Keratinocyte (primary cell): ENCODE results near the gene FNIP2. TPM values are rescaled to one million over a fixed set of nuclear protein-coding genes. Genes with fewer than 3 reads are reported as not detected.

Experiments
- DNase-seq: peaks from one replicate; pipeline ENCODE4 v3.0.0-alpha.2; 2011; ENCODE audit warnings: low read depth, missing footprints, low spot score
- FAIRE-seq: peaks from 2 replicates; lab custom pipeline; 2011; peaks lifted over from hg19 to GRCh38; lab: Jason Lieb, UNC
- H2AFZ ChIP-seq: 2 replicates; pipeline ENCODE4 v1.6.0; 2012; ENCODE audit warnings: low read length, control low read depth, inconsistent platforms; ENCODE audit not compliant: control insufficient read depth
- H3K27ac ChIP-seq: 2 replicates; pipeline ENCODE4 v1.5.1; 2011; ENCODE audit warnings: low read length; ENCODE audit not compliant: control insufficient read depth, insufficient read depth
- H3K27me3 ChIP-seq: 3 replicates; pipeline ENCODE4 v1.6.0; 2011; ENCODE audit warnings: low read length; ENCODE audit not compliant: control insufficient read depth, insufficient read depth; ENCODE audit errors: extremely low read depth
- H3K36me3 ChIP-seq, 2 experiments: 2 replicates in 1 of 2; 3 replicates in 1 of 2; pipeline ENCODE4 v1.5.1; 2011; ENCODE audit warnings: low read length in 2 of 2, mild to moderate bottlenecking in 1 of 2; ENCODE audit not compliant: control insufficient read depth in 2 of 2, insufficient read depth in 2 of 2; ENCODE audit errors: extremely low read depth in 1 of 2
- H3K4me1 ChIP-seq: 3 replicates; pipeline ENCODE4 v1.5.1; 2011; ENCODE audit warnings: low read length; ENCODE audit not compliant: control insufficient read depth, insufficient read depth; ENCODE audit errors: extremely low read depth
- H3K4me2 ChIP-seq: 3 replicates; pipeline ENCODE4 v1.6.0; 2011; ENCODE audit warnings: low read depth, low read length; ENCODE audit not compliant: control insufficient read depth, insufficient read depth; ENCODE audit errors: extremely low read depth
- H3K4me3 ChIP-seq, 3 experiments: fragments of 200-600 bp in 1 of 3; sonication (generic) in 1 of 3; 2 replicates in 2 of 3; 3 replicates in 1 of 3; pipeline ENCODE4 v1.5.1; 2011 to 2016; ENCODE audit warnings: low read length in 3 of 3, mild to moderate bottlenecking in 3 of 3, control low read depth in 2 of 3, inconsistent platforms in 1 of 3, low read depth in 1 of 3, mixed read lengths in 1 of 3, mixed run types in 1 of 3, moderate library complexity in 1 of 3; ENCODE audit not compliant: control insufficient read depth in 2 of 3, insufficient read depth in 2 of 3; ENCODE audit errors: extremely low read depth in 1 of 3
- H3K79me2 ChIP-seq: 2 replicates; pipeline ENCODE4 v1.6.0; 2012; ENCODE audit warnings: low read length; ENCODE audit not compliant: control insufficient read depth, insufficient read depth
- H3K9ac ChIP-seq: 3 replicates; pipeline ENCODE4 v1.6.0; 2011; ENCODE audit warnings: low read length; ENCODE audit not compliant: control insufficient read depth, insufficient read depth; ENCODE audit errors: extremely low read depth
- H3K9me1 ChIP-seq: 3 replicates; pipeline ENCODE4 v1.6.0; 2011; ENCODE audit warnings: low read length; ENCODE audit not compliant: control insufficient read depth, insufficient read depth; ENCODE audit errors: extremely low read depth
- H3K9me3 ChIP-seq: 2 replicates; pipeline ENCODE4 v1.5.1; 2012; ENCODE audit warnings: low read depth, low read length; ENCODE audit not compliant: control insufficient read depth
- H4K20me1 ChIP-seq: 3 replicates; pipeline ENCODE4 v1.6.0; 2011; ENCODE audit warnings: low read length; ENCODE audit not compliant: control insufficient read depth, insufficient read depth; ENCODE audit errors: extremely low read depth
- CTCF ChIP-seq, 3 experiments: IDR thresholded peaks in 1 of 3; conservative IDR thresholded peaks in 1 of 3; optimal IDR thresholded peaks in 1 of 3; 2 replicates in 2 of 3; 3 replicates in 1 of 3; pipeline versions ENCODE3 to v1.5.1; 2011; ENCODE audit warnings: low read length in 3 of 3, mild to moderate bottlenecking in 3 of 3, moderate library complexity in 2 of 3, control low read depth in 1 of 3, inconsistent platforms in 1 of 3; ENCODE audit not compliant: insufficient read depth in 2 of 3; ENCODE audit errors: extremely low read depth in 1 of 3
- EZH2 ChIP-seq: IDR thresholded peaks from one replicate; pipeline ENCODE4 v1.6.1; 2012; ENCODE audit warnings: inconsistent platforms, mild to moderate bottlenecking, low read length, moderate library complexity
- dilution Hi-C: fragments of 300-500 bp; cut with MboI; formaldehyde crosslinking; loops from one replicate; pipeline ENCODE4 v1.7.0; 2020; ENCODE audit warnings: low sequenced_read_pairs; ENCODE audit not compliant: extremely low pct_ligation_motif_present
- polyA plus RNA-seq, 5 experiments: library from polyadenylated mRNA; depleted of rRNA in 3 of 5; stranded (reverse) in 3 of 5; stranded (forward) in 1 of 5; unstranded in 1 of 5; fragments of >200 nt; gene quantifications; 1 replicate in 1 of 5; 2 replicates in 3 of 5; 3 replicates in 1 of 5; pipeline versions ENCODE4 v1.2.1 to v1.2.3, GENCODE V29; 2011 to 2012; ENCODE audit warnings: missing spikeins in 2 of 5, low read depth in 1 of 5, low replicate concordance in 1 of 5

FNIP2 gene
- polyA plus RNA-seq, 1 donor (not counting 4 experiments of a cell fraction or from before 2014, with no cell fraction given) = 6.2 TPM

- TF ChIP-seq EZH2 (no peak), CTCF (optimal IDR thresholded peaks at IDR 0.05 in 1 of 3, IDR thresholded peaks at IDR 0.05 in 1 of 3, conservative IDR thresholded peaks at IDR 0.05 in 1 of 3; ENCODE audit: extremely low read depth in 1 of 3, insufficient read depth in 2 of 3, low read length in 3 of 3) (no peak)
- no peaks in the 10 kb centered on the region for H3K9me3 ChIP-seq
- H3K4me3 ChIP-seq = no peak overlapping the region
- no peaks in the 10 kb centered on the region for H3K9me1 ChIP-seq
- H3K4me1 ChIP-seq = peaks cover 3% of the 10 kb centered on the region
- peaks cover 10% of the 10 kb centered on the region for H3K79me2 ChIP-seq
- no peak overlapping the region for H3K27ac ChIP-seq
- H3K36me3 ChIP-seq = no peaks in the 10 kb centered on the region
- H2AFZ ChIP-seq = no peak overlapping the region
- DNase-seq = no peak
- dilution Hi-C loops = no loop called here
- H3K4me2 ChIP-seq = no peak overlapping the region
- no peaks in the 10 kb centered on the region for H3K27me3 ChIP-seq
- no peak for FAIRE-seq
- no peak overlapping the region for H3K9ac ChIP-seq
- H4K20me1 ChIP-seq = no peaks in the 10 kb centered on the region
Observed at GRCh38 chr4:158799013-158799770, 30.4 kb downstream of the FNIP2 start.

GRCh38 chr4:158799856-158800255, 31.0 kb downstream of the FNIP2 start:
- Histone ChIP-seq H3K9me1 (no peaks in the 10 kb centered on the region), H2AFZ (no peak overlapping the region), H3K4me2 (no peak overlapping the region), H3K4me1 (peaks cover 3% of the 10 kb centered on the region), H4K20me1 (no peaks in the 10 kb centered on the region), H3K36me3 (no peaks in the 10 kb centered on the region), H3K9me3 (no peaks in the 10 kb centered on the region), H3K27me3 (no peaks in the 10 kb centered on the region), H3K27ac (no peak overlapping the region), H3K9ac (no peak overlapping the region), H3K79me2 (peaks cover 7% of the 10 kb centered on the region), H3K4me3 (no peak overlapping the region)
- TF ChIP-seq EZH2 = no peak
- no peak for TF ChIP-seq CTCF (optimal IDR thresholded peaks at IDR 0.05 in 1 of 3, IDR thresholded peaks at IDR 0.05 in 1 of 3, conservative IDR thresholded peaks at IDR 0.05 in 1 of 3; ENCODE audit: extremely low read depth in 1 of 3, insufficient read depth in 2 of 3, low read length in 3 of 3)
- no peak for DNase-seq
- FAIRE-seq = no peak
- dilution Hi-C loops = no loop called here
